GM19395 (cell line): ENCODE results near the gene C20orf202.
"Not testable (repeated sequence)": the region's sequence is repeated elsewhere in the genome, so short reads cannot be mapped to it uniquely, and the experiment has no call there.

ENCODE experiments used
- ATAC-seq: cut with Tn5 transposase; IDR thresholded peaks from one replicate; pipeline ENCODE4 v1.9.1; 2021; ENCODE audit warnings: mild to moderate bottlenecking, moderate library complexity; ENCODE audit not compliant: unreplicated experiment

Gene C20orf202

GRCh38 chr20:1242530-1242929 is 39.3 kb downstream of the C20orf202 start:
- ATAC-seq: no peak

- no peak for ATAC-seq
These were observed 42.3 kb downstream of the C20orf202 start for GRCh38 chr20:1245578-1245977.

- ATAC-seq: no peak
These were observed 44.4 kb downstream of the C20orf202 start for GRCh38 chr20:1247689-1248088.

DNA sequence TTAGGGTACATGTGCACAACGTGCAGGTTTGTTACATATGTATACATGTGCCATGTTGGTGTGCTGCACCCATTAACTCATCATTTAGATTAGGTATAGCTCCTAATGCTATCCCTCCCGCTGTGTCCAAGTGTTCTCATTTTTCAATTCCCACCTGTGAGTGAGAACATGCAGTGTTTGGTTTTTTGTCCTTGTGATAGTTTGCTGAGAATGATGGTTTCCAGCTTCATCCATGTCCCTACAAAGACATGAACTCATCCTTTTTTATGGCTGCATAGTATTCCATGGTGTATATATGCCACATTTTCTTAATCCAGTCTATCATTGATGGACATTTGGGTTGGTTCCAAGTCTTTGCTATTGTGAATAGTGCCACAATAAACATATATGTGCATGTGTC is 47.0 kb downstream of the C20orf202 start:
- ATAC-seq: not testable (repeated sequence)

- no peak for ATAC-seq
These were observed 49.2 kb downstream of the C20orf202 start for GRCh38 chr20:1252416-1252815.

DNA sequence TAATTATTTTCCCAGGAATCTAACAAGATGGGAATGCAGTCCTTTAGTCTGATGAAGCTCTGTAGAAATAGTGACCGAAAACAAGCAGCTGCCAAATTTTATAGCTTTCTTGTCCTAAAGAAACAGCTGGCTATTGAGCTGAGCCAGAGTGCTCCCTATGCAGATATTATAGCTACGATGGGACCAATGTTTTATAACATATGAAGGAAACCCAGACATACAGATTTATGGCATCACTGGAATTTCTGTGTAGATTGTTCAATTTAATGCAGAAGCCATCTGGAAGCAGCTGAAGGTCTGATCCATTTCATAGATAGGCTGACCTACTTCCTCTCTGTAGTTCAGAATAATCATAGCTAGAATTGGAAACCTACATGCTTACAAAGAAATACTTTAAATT is 51.0 kb downstream of the C20orf202 start:
- ATAC-seq: no peak

- no peak for ATAC-seq
These were observed 52.4 kb downstream of the C20orf202 start for GRCh38 chr20:1255675-1256074.
